Trophoblast cell (in vitro differentiated cells and primary cell): ENCODE results near the gene ATP5F1A. TPM values are rescaled to one million over a fixed set of nuclear protein-coding genes. Genes with fewer than 3 reads are reported as not detected.
A peak's percentile ranks its signal among the peaks of the same experiment; 100 is the strongest.

Experiments
- DNase-seq, 2 donors: peaks; one replicate each; pipeline ENCODE4 v3.0.0-alpha.2; 2016
- H2AFZ ChIP-seq: 2 replicates; pipeline ENCODE4 v1.6.1; 2013; ENCODE audit warnings: low read length, moderate library complexity, mild to moderate bottlenecking; ENCODE audit not compliant: insufficient read depth, poor library complexity
- H2AK5ac ChIP-seq: 2 replicates; pipeline ENCODE4 v1.6.1; 2013; ENCODE audit warnings: mild to moderate bottlenecking, low read length
- H2BK120ac ChIP-seq: 2 replicates; pipeline ENCODE4 v1.6.1; 2013; ENCODE audit warnings: low read length, mild to moderate bottlenecking, moderate library complexity; ENCODE audit not compliant: insufficient read depth, poor library complexity
- H2BK12ac ChIP-seq: 2 replicates; pipeline ENCODE4 v1.6.1; 2013; ENCODE audit warnings: mild to moderate bottlenecking, low read length, moderate library complexity
- H2BK5ac ChIP-seq: 2 replicates; pipeline ENCODE4 v1.6.1; 2013; ENCODE audit warnings: low read length, low read depth, moderate library complexity, mild to moderate bottlenecking; ENCODE audit not compliant: poor library complexity
- H3K14ac ChIP-seq: 2 replicates; pipeline ENCODE4 v1.6.1; 2013; ENCODE audit warnings: mild to moderate bottlenecking, low read length
- H3K18ac ChIP-seq: 2 replicates; pipeline ENCODE4 v1.6.1; 2013; ENCODE audit warnings: mild to moderate bottlenecking, low read length
- H3K23ac ChIP-seq: 2 replicates; pipeline ENCODE4 v1.6.1; 2013; ENCODE audit warnings: low read length
- H3K27ac ChIP-seq: 2 replicates; pipeline ENCODE4 v1.5.1; 2013; ENCODE audit warnings: low read depth, mild to moderate bottlenecking, inconsistent platforms, low read length, moderate library complexity
- H3K27me3 ChIP-seq: 2 replicates; pipeline ENCODE4 v1.6.1; 2013; ENCODE audit warnings: inconsistent platforms, mild to moderate bottlenecking, low read length, moderate library complexity; ENCODE audit not compliant: insufficient read depth
- H3K36me3 ChIP-seq, 2 experiments: 1 replicate in 1 of 2; 2 replicates in 1 of 2; pipeline ENCODE4 v1.6.1; 2013; ENCODE audit warnings: low read length in 2 of 2, mild to moderate bottlenecking in 2 of 2, moderate library complexity in 1 of 2; ENCODE audit not compliant: insufficient read depth in 2 of 2, control insufficient read depth in 1 of 2
- H3K4ac ChIP-seq: 2 replicates; pipeline ENCODE4 v1.6.1; 2013; ENCODE audit warnings: low read depth, mild to moderate bottlenecking, low read length, moderate library complexity
- H3K4me1 ChIP-seq, 2 experiments: 1 replicate in 1 of 2; 2 replicates in 1 of 2; pipeline ENCODE4 v1.6.1; 2013; ENCODE audit warnings: low read length in 2 of 2, mild to moderate bottlenecking in 2 of 2, moderate library complexity in 1 of 2; ENCODE audit not compliant: insufficient read depth in 2 of 2, control insufficient read depth in 1 of 2
- H3K4me2 ChIP-seq: 2 replicates; pipeline ENCODE4 v1.6.1; 2013; ENCODE audit warnings: inconsistent platforms, mild to moderate bottlenecking, low read length, moderate library complexity
- H3K4me3 ChIP-seq: 2 replicates; pipeline ENCODE4 v1.5.1; 2013; ENCODE audit warnings: mild to moderate bottlenecking, low read depth, low read length, inconsistent platforms
- H3K79me1 ChIP-seq: one replicate; pipeline ENCODE4 v1.6.1; 2013; ENCODE audit warnings: low read length
- H3K79me2 ChIP-seq: 2 replicates; pipeline ENCODE4 v1.6.1; 2013; ENCODE audit warnings: low read length, mild to moderate bottlenecking; ENCODE audit not compliant: control insufficient read depth, insufficient read depth, poor library complexity
- H3K9ac ChIP-seq: 2 replicates; pipeline ENCODE4 v1.6.1; 2013; ENCODE audit warnings: mild to moderate bottlenecking, low read length
- H3K9me3 ChIP-seq: 2 replicates; pipeline ENCODE4 v1.6.1; 2013; ENCODE audit warnings: low read depth, mild to moderate bottlenecking, control low read depth, inconsistent platforms, low read length; ENCODE audit not compliant: insufficient read depth
- H4K12ac ChIP-seq: 2 replicates; pipeline ENCODE4 v1.6.1; 2013; ENCODE audit warnings: low read depth, mild to moderate bottlenecking, low read length, moderate library complexity
- H4K8ac ChIP-seq: 2 replicates; pipeline ENCODE4 v1.6.1; 2013; ENCODE audit warnings: low read depth, mild to moderate bottlenecking, low read length, moderate library complexity
- H4K91ac ChIP-seq: one replicate; pipeline ENCODE4 v1.6.1; 2013; ENCODE audit warnings: low read depth, mild to moderate bottlenecking, low read length, moderate library complexity
- WGBS: extraction: QIAGEN DNeasy Blood & Tissue Kit; methylation state at CpG from one replicate; pipeline ENCODE4 v1.1.7; 2013; ENCODE audit warnings: missing lambda C conversion rate; ENCODE audit not compliant: insufficient read length, insufficient coverage; ENCODE audit errors: extremely low coverage; 5-methylcytosine and 5-hydroxymethylcytosine counted together
- polyA plus RNA-seq: library from polyadenylated mRNA; stranded (reverse); fragments of 200-250 nt; gene quantifications from 2 replicates; pipeline ENCODE4 v1.2.3, GENCODE V29; 2013

ATP5F1A gene
- polyA plus RNA-seq: 277 and 282 TPM in 2 replicates

DNA sequence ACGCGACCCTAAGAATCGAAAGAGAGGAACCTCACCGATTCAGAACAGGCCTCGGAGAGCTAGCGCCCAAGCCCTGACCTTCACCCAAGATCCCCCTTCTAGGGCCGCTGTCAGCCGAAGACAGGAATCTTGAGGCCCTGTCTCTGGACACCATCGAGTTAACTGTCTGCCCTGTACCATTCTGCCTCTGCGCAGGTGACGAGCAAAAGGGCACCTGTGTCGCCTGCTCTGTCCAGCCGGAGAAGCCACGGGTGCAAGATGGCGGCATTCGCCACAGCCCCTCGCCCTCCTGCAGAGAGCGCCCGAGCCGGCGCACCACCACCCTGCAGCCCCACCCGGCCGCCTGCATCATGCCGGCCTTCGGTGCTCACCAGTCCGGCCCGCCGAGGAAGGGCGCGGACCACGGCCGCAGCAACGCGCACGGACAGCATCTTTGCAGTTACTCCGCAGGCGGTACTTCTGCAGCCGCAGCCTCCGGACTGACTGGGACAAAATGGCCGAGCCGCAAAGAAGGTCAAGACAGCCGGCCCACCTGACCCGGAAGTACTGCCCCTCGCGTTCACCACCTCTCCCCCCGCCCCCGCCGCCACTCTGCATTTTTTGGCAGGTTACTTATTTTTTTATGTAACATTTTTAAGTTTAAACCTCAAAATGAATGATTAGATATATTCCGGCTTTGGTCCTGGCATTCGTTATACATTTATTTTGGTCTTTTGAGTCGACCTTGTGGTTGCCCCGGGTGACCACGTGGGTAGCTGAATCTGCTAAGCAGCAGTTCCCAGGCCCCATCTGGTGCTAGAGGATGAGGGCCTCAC is at the start of gene ATP5F1A:
Gene ATP5F1A, minus strand, starts transcription at position 496 of the 815 bp plus-strand sequence. Its CDS starts 65 bp downstream, at position 431.
- Histone ChIP-seq H3K79me2 (peaks cover 21% of the 10 kb centered on the region), H2BK5ac (peak within 1 kb of the TSS; percentile 42), H2BK120ac (peak within 1 kb of the TSS; percentile 68), H3K9ac (peak within 1 kb of the TSS; percentile 60), H3K4ac (peak within 1 kb of the TSS; percentile 95), H2BK12ac (no peak within 1 kb of the TSS), H4K91ac (peak within 1 kb of the TSS; percentile 77), H3K36me3 (peaks cover 7 to 13% of the 10 kb centered on the region in 2 experiments), H2AK5ac (peak within 1 kb of the TSS; percentile 75), H3K14ac (peak within 1 kb of the TSS; percentile 65), H4K8ac (peak within 1 kb of the TSS; percentile 98), H3K27ac (peak within 1 kb of the TSS; percentile 70), H3K18ac (peak within 1 kb of the TSS; percentile 93), H2AFZ (peak within 1 kb of the TSS; percentile 97), H3K4me2 (peak within 1 kb of the TSS; percentile 88), H3K79me1 (peaks cover 7% of the 10 kb centered on the region), H3K4me3 (peak within 1 kb of the TSS; percentile 99), H4K12ac (peak within 1 kb of the TSS; percentile 95), H3K23ac (no peak within 1 kb of the TSS), H3K27me3 (no peaks in the 10 kb centered on the region), H3K9me3 (no peaks in the 10 kb centered on the region), H3K4me1 (peaks cover 6 to 8% of the 10 kb centered on the region in 2 experiments)
- DNase-seq: peak; percentile 77 to 83
- no CpG with 5 or more reads among the region's 53 CpGs for WGBS

GRCh38 chr18:46141199-46141598 is 43.1 kb upstream of the ATP5F1A start:
- Histone ChIP-seq H3K27ac (no peak overlapping the region), H4K91ac (no peak overlapping the region), H2BK12ac (no peak overlapping the region), H2BK120ac (no peak overlapping the region), H3K4me1 (no peaks in the 10 kb centered on the region), H3K79me2 (no peaks in the 10 kb centered on the region), H3K27me3 (no peaks in the 10 kb centered on the region), H2AK5ac (no peak overlapping the region), H4K8ac (no peak overlapping the region), H3K23ac (no peak overlapping the region), H3K79me1 (no peaks in the 10 kb centered on the region), H3K4me2 (no peak overlapping the region), H3K9me3 (no peaks in the 10 kb centered on the region), H3K9ac (no peak overlapping the region), H3K4me3 (no peak overlapping the region), H2AFZ (no peak overlapping the region), H3K36me3 (no peaks in the 10 kb centered on the region), H3K18ac (no peak overlapping the region), H3K14ac (no peak overlapping the region), H3K4ac (no peak overlapping the region), H2BK5ac (no peak overlapping the region), H4K12ac (no peak overlapping the region)
- no CpG with 5 or more reads among the region's 4 CpGs for WGBS
- no peak for DNase-seq

DNA sequence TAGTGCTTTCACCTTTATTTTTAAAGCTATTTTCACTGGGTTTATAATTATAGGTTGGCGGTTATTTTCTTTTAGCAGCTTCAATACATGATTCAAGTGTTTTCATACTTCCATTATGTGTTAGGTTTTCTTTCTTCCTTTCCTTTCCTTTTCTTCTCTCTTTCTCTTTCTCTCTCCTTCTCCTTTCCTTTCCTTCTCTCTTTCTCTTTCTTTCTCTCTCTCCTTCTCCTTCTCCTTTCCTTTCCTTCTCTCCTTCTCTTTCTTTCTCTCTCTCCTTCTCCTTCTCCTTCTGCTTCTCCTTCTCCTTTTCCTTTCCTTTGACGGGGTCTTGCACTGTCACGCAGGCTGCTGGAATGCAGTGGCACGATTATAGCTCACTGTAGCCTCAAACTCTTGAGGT is 42.1 kb upstream of the ATP5F1A start:
- Histone ChIP-seq H2BK120ac (no peak overlapping the region), H3K9ac (no peak overlapping the region), H3K79me1 (no peaks in the 10 kb centered on the region), H4K8ac (no peak overlapping the region), H3K9me3 (peaks cover 1% of the 10 kb centered on the region), H2AK5ac (no peak overlapping the region), H3K4me1 (no peaks in the 10 kb centered on the region), H4K91ac (no peak overlapping the region), H2AFZ (no peak overlapping the region), H3K4me3 (no peak overlapping the region), H2BK12ac (no peak overlapping the region), H3K27ac (no peak overlapping the region), H4K12ac (no peak overlapping the region), H3K4ac (no peak overlapping the region), H3K18ac (no peak overlapping the region), H3K27me3 (no peaks in the 10 kb centered on the region), H3K23ac (no peak overlapping the region), H2BK5ac (no peak overlapping the region), H3K79me2 (no peaks in the 10 kb centered on the region), H3K14ac (no peak overlapping the region), H3K36me3 (no peaks in the 10 kb centered on the region), H3K4me2 (no peak overlapping the region)
- WGBS: no CpG with 5 or more reads among the region's 4 CpGs
- DNase-seq: no peak

DNA sequence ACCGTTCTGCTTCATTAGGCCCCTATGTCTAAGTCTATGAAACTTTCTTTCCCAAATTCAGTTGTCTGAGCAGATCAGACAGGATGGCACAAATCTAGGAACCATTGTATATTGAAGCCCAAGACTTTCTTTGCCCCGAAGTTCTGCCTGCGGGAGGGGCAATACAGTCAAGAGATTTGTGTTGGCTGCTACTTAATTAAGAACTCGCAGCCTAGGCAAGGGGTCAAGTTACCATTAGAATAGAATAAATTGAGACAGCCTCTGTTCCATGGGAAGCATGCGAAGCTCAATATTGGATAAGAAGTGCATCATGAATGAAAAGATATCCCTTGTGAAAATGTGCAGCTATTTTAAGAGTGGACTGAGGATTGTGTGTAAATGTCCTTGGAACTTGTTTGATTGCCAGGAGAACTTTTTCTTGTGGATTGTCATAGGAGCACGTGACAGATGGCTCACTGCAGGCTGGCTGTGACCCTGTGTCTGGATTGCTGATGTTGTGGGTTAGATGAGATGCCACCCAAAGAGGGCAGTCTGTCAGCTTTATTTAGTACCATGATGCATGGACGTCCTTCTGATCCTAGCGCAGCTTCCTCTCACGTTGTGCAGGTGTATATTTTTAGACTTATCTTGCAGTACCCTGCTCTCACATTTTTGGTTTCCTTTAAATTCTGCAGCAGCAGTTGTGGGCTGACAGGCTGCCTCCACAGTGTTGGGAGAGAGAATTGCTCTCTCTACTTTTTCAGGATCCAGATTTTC is 37.0 kb upstream of the ATP5F1A start:
- no peak overlapping the region for H2BK12ac ChIP-seq
- no CpG with 5 or more reads among the region's 9 CpGs for WGBS

More for the DNA sequence above, 37.0 kb upstream of the ATP5F1A start:
- no peak for DNase-seq
- Histone ChIP-seq H4K91ac (no peak overlapping the region), H4K12ac (no peak overlapping the region), H3K27me3 (no peaks in the 10 kb centered on the region), H3K4me3 (no peak overlapping the region), H3K9me3 (peaks cover 2% of the 10 kb centered on the region), H3K79me1 (no peaks in the 10 kb centered on the region), H3K79me2 (no peaks in the 10 kb centered on the region), H2AFZ (no peak overlapping the region), H3K4ac (no peak overlapping the region), H3K27ac (no peak overlapping the region), H3K18ac (no peak overlapping the region), H2BK120ac (no peak overlapping the region), H2BK5ac (no peak overlapping the region), H3K14ac (no peak overlapping the region), H3K9ac (no peak overlapping the region), H2AK5ac (no peak overlapping the region), H3K4me1 (no peaks in the 10 kb centered on the region), H4K8ac (no peak overlapping the region), H3K4me2 (no peak overlapping the region), H3K23ac (no peak overlapping the region), H3K36me3 (peaks cover 0 to under 1% of the 10 kb centered on the region in 2 experiments)
